HepG2 (cell line): ENCODE data around the gene ERO1A. TPM values are rescaled to one million over a fixed set of nuclear protein-coding genes. Genes with fewer than 3 reads are reported as not detected.
A peak's percentile ranks its signal among the peaks of the same experiment; 100 is the strongest.

Experiments
- BRD4 ChIP-seq: sonication (generic); formaldehyde crosslinking; IDR thresholded peaks from 2 replicates; pipeline ENCODE4 v1.4.0; 2020; ENCODE audit warnings: missing genetic modification reagents
- HOXA3 ChIP-seq: sonication (generic); formaldehyde crosslinking; IDR thresholded peaks from 2 replicates; pipeline ENCODE4 v1.5.0; 2020; ENCODE audit warnings: missing genetic modification reagents
- MTA3 ChIP-seq: sonication (generic); formaldehyde crosslinking; IDR thresholded peaks from 2 replicates; pipeline ENCODE4 v1.4.0; 2020; ENCODE audit warnings: missing genetic modification reagents
- MXI1 ChIP-seq: IDR thresholded peaks from 3 replicates; pipeline ENCODE4 v1.6.1; 2012; ENCODE audit warnings: low read depth, low read length, inconsistent platforms, borderline replicate concordance
- MYC ChIP-seq: sonication (generic); formaldehyde crosslinking; IDR thresholded peaks from 2 replicates; pipeline ENCODE4 v1.9.0; 2021; ENCODE audit warnings: missing genetic modification reagents, borderline replicate concordance
- SETDB1 ChIP-seq: sonication (generic); formaldehyde crosslinking; IDR thresholded peaks from 2 replicates; pipeline ENCODE4 v1.5.1; 2020; ENCODE audit warnings: missing genetic modification reagents, mild to moderate bottlenecking, borderline replicate concordance
- SMAD1 ChIP-seq: sonication (generic); formaldehyde crosslinking; IDR thresholded peaks from 2 replicates; pipeline ENCODE4 v1.4.0; 2020; ENCODE audit warnings: missing genetic modification reagents, low read depth, mild to moderate bottlenecking, borderline replicate concordance
- TBL1XR1 ChIP-seq: fragments of 150-350 bp; IDR thresholded peaks from 2 replicates; pipeline ENCODE4 v1.6.1; 2014; ENCODE audit warnings: borderline replicate concordance, low read length; ENCODE audit not compliant: partially characterized antibody
- ZBTB46 ChIP-seq: sonication (generic); formaldehyde crosslinking; IDR thresholded peaks from 2 replicates; pipeline ENCODE4 v1.4.0; 2020; ENCODE audit warnings: mild to moderate bottlenecking, missing genetic modification reagents, borderline replicate concordance
- ZC3H13 ChIP-seq: sonication (generic); formaldehyde crosslinking; IDR thresholded peaks from 2 replicates; pipeline ENCODE4 v1.8.1; 2023; ENCODE audit warnings: mild to moderate bottlenecking, missing genetic modification reagents, moderate library complexity
- ZNF121 ChIP-seq: sonication (generic); formaldehyde crosslinking; IDR thresholded peaks from 2 replicates; pipeline ENCODE4 v1.5.0; 2020; ENCODE audit warnings: mild to moderate bottlenecking, missing genetic modification reagents
- ZNF138 ChIP-seq: sonication (generic); formaldehyde crosslinking; IDR thresholded peaks from 2 replicates; pipeline ENCODE4 v1.5.0; 2020; ENCODE audit warnings: mild to moderate bottlenecking, low read depth, missing genetic modification reagents
- ZNF652 ChIP-seq: IDR thresholded peaks from 2 replicates; pipeline ENCODE4 v1.6.1; 2016; ENCODE audit warnings: low read depth, borderline replicate concordance
- ZNF720 ChIP-seq: sonication (generic); formaldehyde crosslinking; IDR thresholded peaks from 2 replicates; pipeline ENCODE4 v1.4.0; 2020; ENCODE audit warnings: missing genetic modification reagents
- ZNF766 ChIP-seq: sonication (generic); formaldehyde crosslinking; IDR thresholded peaks from 2 replicates; pipeline ENCODE4 v1.5.0; 2020; ENCODE audit warnings: missing genetic modification reagents, borderline replicate concordance
- ZSCAN22 ChIP-seq: sonication (generic); formaldehyde crosslinking; IDR thresholded peaks from 2 replicates; pipeline ENCODE4 v1.4.0; 2020; ENCODE audit warnings: mild to moderate bottlenecking, missing genetic modification reagents
- polyA plus RNA-seq, 8 experiments: library from polyadenylated mRNA; depleted of rRNA in 3 of 8; stranded (reverse) in 7 of 8; unstranded in 1 of 8; fragments of >200 nt; fragmentation: Illumina TruSeq in 4 of 8; extraction: Trizol in 4 of 8; gene quantifications; 2 replicates each; pipeline versions ENCODE4 v1.2.1 to v1.2.3, GENCODE V29; 2011 to 2016; ENCODE audit warnings: low read depth in 4 of 8, missing spikeins in 1 of 8, mixed read lengths in 1 of 8; ENCODE audit not compliant: insufficient read depth in 1 of 8
- total RNA-seq, 5 experiments: library from RNA; depleted of rRNA; stranded (reverse); fragments of >200 nt; fragmentation: Illumina TruSeq; extraction: Trizol; gene quantifications; 2 replicates each; pipeline ENCODE4 v1.2.3, GENCODE V29; 2016; ENCODE audit warnings: low read depth in 1 of 5
- TF ChIP-seq, protein P1 (sequence below): sonication (generic); formaldehyde crosslinking; IDR thresholded peaks from 2 replicates; pipeline ENCODE4 v1.4.0; 2020; ENCODE audit warnings: missing genetic modification reagents
- TF ChIP-seq, protein P2 (sequence below): sonication (generic); formaldehyde crosslinking; IDR thresholded peaks from 2 replicates; pipeline ENCODE4 v1.4.0; 2020; ENCODE audit warnings: low read depth, missing genetic modification reagents
- TF ChIP-seq, protein P3 (sequence below): sonication (generic); formaldehyde crosslinking; IDR thresholded peaks from 2 replicates; pipeline ENCODE4 v1.5.0; 2020; ENCODE audit warnings: missing genetic modification reagents, mild to moderate bottlenecking, borderline replicate concordance
- TF ChIP-seq, protein P4 (sequence below): sonication (generic); formaldehyde crosslinking; IDR thresholded peaks from 2 replicates; pipeline ENCODE4 v1.8.0; 2022; ENCODE audit warnings: mild to moderate bottlenecking, missing genetic modification reagents, moderate library complexity

Gene ERO1A
- total and polyA plus RNA-seq, 2 of the 13 experiments (the other 11 are each of a cell fraction or from before 2014, with no cell fraction given) = 60.3 to 137 TPM

DNA sequence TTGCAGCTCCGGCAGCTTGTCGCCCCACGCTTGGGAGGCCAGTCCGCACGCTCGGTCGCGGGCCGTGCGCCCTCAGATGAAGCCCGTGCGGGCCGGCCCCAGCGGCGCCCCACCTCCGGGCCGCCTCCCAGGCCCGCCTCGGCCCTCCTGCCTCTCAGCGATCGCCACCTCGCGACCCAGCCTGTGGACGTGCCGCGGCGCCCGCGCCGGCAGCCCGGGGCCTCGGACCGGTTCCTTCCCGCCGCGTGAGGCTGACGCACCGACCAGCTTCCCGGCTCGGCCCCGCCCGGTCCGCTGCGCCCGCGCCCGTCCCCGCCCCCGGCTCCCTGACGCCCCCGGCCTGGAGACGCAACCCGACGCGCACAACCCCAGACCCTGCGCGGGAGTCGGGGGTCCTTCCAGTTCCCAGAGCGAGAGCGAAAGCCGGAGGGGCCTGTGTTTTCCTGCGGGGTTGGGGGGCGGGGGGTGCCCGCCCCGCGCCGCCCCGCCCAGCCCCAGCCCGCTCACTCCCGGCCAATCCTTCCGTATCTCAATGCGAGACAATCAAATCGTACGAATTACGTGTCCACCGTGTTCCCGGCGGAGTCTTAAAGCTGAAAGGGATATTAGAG, at the start of gene ERO1A (continued):
- TF ChIP-seq ZBTB46 (CRISPR knock-in tag) = no peak
- TF ChIP-seq, protein P1, sequence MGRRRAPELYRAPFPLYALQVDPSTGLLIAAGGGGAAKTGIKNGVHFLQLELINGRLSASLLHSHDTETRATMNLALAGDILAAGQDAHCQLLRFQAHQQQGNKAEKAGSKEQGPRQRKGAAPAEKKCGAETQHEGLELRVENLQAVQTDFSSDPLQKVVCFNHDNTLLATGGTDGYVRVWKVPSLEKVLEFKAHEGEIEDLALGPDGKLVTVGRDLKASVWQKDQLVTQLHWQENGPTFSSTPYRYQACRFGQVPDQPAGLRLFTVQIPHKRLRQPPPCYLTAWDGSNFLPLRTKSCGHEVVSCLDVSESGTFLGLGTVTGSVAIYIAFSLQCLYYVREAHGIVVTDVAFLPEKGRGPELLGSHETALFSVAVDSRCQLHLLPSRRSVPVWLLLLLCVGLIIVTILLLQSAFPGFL = no peak
- peak; percentile 55; the same call in 1 of the 2 replicates for TF ChIP-seq MYC (CRISPR knock-in tag)
- TF ChIP-seq ZNF652 (CRISPR knock-in tag) = no peak
- TF ChIP-seq ZNF766 (CRISPR knock-in tag) = 0 out of 2 replicates have a peak, but pooled peaks have one; percentile 22
- TF ChIP-seq, protein P2, sequence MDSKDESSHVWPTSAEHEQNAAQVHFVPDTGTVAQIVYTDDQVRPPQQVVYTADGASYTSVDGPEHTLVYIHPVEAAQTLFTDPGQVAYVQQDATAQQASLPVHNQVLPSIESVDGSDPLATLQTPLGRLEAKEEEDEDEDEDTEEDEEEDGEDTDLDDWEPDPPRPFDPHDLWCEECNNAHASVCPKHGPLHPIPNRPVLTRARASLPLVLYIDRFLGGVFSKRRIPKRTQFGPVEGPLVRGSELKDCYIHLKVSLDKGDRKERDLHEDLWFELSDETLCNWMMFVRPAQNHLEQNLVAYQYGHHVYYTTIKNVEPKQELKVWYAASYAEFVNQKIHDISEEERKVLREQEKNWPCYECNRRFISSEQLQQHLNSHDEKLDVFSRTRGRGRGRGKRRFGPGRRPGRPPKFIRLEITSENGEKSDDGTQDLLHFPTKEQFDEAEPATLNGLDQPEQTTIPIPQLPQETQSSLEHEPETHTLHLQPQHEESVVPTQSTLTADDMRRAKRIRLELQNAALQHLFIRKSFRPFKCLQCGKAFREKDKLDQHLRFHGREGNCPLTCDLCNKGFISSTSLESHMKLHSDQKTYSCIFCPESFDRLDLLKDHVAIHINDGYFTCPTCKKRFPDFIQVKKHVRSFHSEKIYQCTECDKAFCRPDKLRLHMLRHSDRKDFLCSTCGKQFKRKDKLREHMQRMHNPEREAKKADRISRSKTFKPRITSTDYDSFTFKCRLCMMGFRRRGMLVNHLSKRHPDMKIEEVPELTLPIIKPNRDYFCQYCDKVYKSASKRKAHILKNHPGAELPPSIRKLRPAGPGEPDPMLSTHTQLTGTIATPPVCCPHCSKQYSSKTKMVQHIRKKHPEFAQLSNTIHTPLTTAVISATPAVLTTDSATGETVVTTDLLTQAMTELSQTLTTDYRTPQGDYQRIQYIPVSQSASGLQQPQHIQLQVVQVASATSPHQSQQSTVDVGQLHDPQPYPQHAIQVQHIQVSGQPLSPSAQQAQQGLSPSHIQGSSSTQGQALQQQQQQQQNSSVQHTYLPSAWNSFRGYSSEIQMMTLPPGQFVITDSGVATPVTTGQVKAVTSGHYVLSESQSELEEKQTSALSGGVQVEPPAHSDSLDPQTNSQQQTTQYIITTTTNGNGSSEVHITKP (CRISPR knock-in tag) = no peak
- TF ChIP-seq ZC3H13 (CRISPR knock-in tag) = no peak
- TF ChIP-seq TBL1XR1 = no peak
- TF ChIP-seq ZNF720 = no peak
- no peak for TF ChIP-seq SMAD1 (CRISPR knock-in tag)
- no peak for TF ChIP-seq SETDB1
- TF ChIP-seq ZSCAN22 (CRISPR knock-in tag) = no peak
- TF ChIP-seq MXI1 = peak; percentile 57; the same call in 1 of the 3 replicates
- TF ChIP-seq, protein P3, sequence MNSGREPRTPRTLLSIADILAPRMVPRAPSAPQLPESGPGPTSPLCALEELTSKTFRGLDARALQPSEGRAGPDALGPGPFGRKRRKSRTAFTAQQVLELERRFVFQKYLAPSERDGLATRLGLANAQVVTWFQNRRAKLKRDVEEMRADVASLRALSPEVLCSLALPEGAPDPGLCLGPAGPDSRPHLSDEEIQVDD (CRISPR knock-in tag) = no peak
- no peak for TF ChIP-seq ZNF121 (CRISPR knock-in tag)
- peak; percentile 57 for TF ChIP-seq HOXA3
- no peak for TF ChIP-seq MTA3 (CRISPR knock-in tag)
- peak; percentile 79; the same call in 1 of the 2 replicates for TF ChIP-seq ZNF138
- TF ChIP-seq, protein P4, sequence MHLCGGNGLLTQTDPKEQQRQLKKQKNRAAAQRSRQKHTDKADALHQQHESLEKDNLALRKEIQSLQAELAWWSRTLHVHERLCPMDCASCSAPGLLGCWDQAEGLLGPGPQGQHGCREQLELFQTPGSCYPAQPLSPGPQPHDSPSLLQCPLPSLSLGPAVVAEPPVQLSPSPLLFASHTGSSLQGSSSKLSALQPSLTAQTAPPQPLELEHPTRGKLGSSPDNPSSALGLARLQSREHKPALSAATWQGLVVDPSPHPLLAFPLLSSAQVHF (CRISPR knock-in tag) = 0 out of 2 replicates have a peak, but pooled peaks have one; percentile 21
- 0 out of 2 replicates have a peak, but pooled peaks have one; percentile 26 for TF ChIP-seq BRD4
